T follicular helper cell (primary cell): ENCODE data around the gene CFAP61.
"Not testable (repeated sequence)": the region's sequence is repeated elsewhere in the genome, so short reads cannot be mapped to it uniquely, and the experiment has no call there.

Experiments
- DNase-seq: peaks from one replicate; pipeline ENCODE4 v3.0.0-alpha.2; 2020; ENCODE audit warnings: low read depth

Gene CFAP61

GRCh38 chr20:20321917-20322316 is 269.6 kb downstream of the CFAP61 start:
- DNase-seq = no peak

GRCh38 chr20:20322912-20323311 is 270.6 kb downstream of the CFAP61 start:
- DNase-seq = no peak

- DNase-seq = no peak
Observed at GRCh38 chr20:20327746-20328145, 275.4 kb downstream of the CFAP61 start.

GRCh38 chr20:20329564-20329963 is 277.2 kb downstream of the CFAP61 start:
- no peak for DNase-seq

GRCh38 chr20:20331156-20331555 is 278.8 kb downstream of the CFAP61 start:
- no peak for DNase-seq

- no peak for DNase-seq
Observed at GRCh38 chr20:20331817-20332216, 279.5 kb downstream of the CFAP61 start.

- no peak for DNase-seq
Observed at GRCh38 chr20:20333866-20334265, 281.5 kb downstream of the CFAP61 start.

GRCh38 chr20:20334489-20334888 is 282.2 kb downstream of the CFAP61 start:
- no peak for DNase-seq

- DNase-seq = no peak
Observed at GRCh38 chr20:20338133-20338730, 285.9 kb downstream of the CFAP61 start.

- no peak for DNase-seq
Observed at GRCh38 chr20:20340443-20340842, 288.1 kb downstream of the CFAP61 start.

- no peak for DNase-seq
Observed at GRCh38 chr20:20341371-20341770, 289.0 kb downstream of the CFAP61 start.

- DNase-seq = no peak
Observed at GRCh38 chr20:20342066-20342465, 289.7 kb downstream of the CFAP61 start.

GRCh38 chr20:20343932-20344331 is 291.6 kb downstream of the CFAP61 start:
- no peak for DNase-seq

GRCh38 chr20:20344476-20344875 is 292.1 kb downstream of the CFAP61 start:
- DNase-seq = no peak

- no peak for DNase-seq
Observed at GRCh38 chr20:20353576-20353975, 301.2 kb downstream of the CFAP61 start.

GRCh38 chr20:20355503-20355902 is 303.2 kb downstream of the CFAP61 start:
- not testable (repeated sequence) for DNase-seq

- no peak for DNase-seq
Observed at GRCh38 chr20:20358801-20359200, 306.5 kb downstream of the CFAP61 start.

- no peak for DNase-seq
Observed at GRCh38 chr20:20359628-20360027, 307.3 kb downstream of the CFAP61 start.

- no peak for DNase-seq
Observed at GRCh38 chr20:20360464-20360863, 308.1 kb downstream of the CFAP61 start.

- no peak for DNase-seq
Observed at GRCh38 chr20:20362774-20363433, 310.6 kb downstream of the CFAP61 start.

- no peak for DNase-seq
Observed at GRCh38 chr20:20363434-20363798, 311.1 kb downstream of the CFAP61 start.

GRCh38 chr20:20363799-20364592 is 311.7 kb downstream of the CFAP61 start:
- no peak for DNase-seq
